ENCODE results near the gene ZNF528.
A peak's percentile ranks its signal among the peaks of the same experiment; 100 is the strongest.

The ZNF528 gene

DNA sequence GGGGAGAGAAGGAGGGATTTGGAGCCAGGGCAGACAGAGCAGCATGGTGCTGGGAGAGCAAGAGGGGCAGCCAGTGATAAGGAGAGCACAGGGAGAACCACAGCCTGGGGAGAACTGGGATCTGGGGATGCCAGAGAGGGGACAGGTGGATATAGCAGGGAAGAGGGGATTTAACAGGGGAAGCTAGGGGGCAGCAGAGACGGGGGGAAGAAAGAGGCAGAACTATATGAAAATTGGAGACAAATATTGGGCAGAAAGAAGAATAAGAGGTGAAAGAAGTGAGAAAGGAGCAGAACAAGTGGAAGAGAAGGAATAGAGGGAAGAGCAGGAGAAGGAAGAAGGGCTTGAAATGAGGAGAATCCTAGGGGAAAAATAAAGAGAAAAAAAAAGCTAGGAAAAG lies 6.5 kb upstream of the ZNF528 start:
- no peak for TF ChIP-seq CTCF (IDR thresholded peaks at IDR 0.05; ENCODE audit: low read depth, low read length, missing control alignments)
- H3K36me3 ChIP-seq (replicated peaks), result no peaks in the 10 kb centered on the region
- H3K4me3 ChIP-seq (ENCODE audit: low read depth, low read length), result no peak overlapping the region
- no peak for DNase-seq
- H3K27ac ChIP-seq, result no peak overlapping the region
- in situ Hi-C loops (cut with HindIII; ENCODE audit: low pct_ligation_motif_present, low sequenced_read_pairs), result no loop called here
- H3K27me3 ChIP-seq (replicated peaks), result no peaks in the 10 kb centered on the region

DNA sequence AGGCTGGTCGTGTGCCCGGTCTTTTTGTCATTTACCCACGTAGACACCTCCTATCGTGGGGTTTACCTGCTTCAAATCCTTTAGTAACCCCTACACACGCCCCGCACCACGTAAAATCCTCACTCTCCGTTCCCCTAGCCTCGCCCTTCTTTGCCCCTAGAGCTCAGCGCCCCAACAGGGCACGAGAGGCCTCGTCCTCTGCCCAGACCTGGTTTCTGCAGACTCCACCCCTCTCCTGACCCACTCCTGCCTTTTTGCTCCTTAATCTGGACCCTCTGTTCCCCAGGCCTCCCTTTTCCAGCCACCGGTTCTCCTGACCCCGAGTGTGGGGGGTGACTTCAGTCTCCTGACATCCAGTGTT lies 412 bp downstream of the ZNF528 start:
- H3K4me3 ChIP-seq (ENCODE audit: low read depth, low read length), result peak overlapping the region; percentile 82
- H3K27ac ChIP-seq, result peak overlapping the region; percentile 68
- peak; percentile 10 for TF ChIP-seq CTCF (IDR thresholded peaks at IDR 0.05; ENCODE audit: low read depth, low read length, missing control alignments)
- no peaks in the 10 kb centered on the region for H3K36me3 ChIP-seq (replicated peaks)
- H3K27me3 ChIP-seq (replicated peaks), result no peaks in the 10 kb centered on the region
- in situ Hi-C loops (cut with HindIII; ENCODE audit: low pct_ligation_motif_present, low sequenced_read_pairs), result no loop called here
- DNase-seq, result peak; percentile 3

DNA sequence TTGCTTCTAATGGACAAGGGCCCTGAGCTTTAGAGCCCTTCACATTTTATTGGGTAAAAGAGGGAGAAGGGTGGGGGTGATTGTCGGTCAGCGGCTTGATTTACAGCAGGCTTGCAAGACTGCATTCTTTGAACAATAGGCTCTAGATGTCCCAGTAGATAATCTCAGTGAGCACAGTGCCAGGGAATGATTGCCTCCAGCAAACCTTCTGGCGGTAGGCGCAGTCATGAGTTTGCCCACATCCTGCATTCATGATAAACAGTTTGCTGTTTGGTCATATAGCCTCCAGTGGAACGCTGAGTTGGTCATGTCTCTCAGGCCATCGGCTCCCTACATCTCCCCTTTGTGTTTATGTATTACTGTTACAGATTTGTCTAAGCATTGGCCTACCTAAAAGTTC lies 12.6 kb downstream of the ZNF528 start:
- DNase-seq, result no peak
- in situ Hi-C loops (cut with HindIII; ENCODE audit: low pct_ligation_motif_present, low sequenced_read_pairs), result no loop called here
- no peak overlapping the region for H3K4me3 ChIP-seq (ENCODE audit: low read depth, low read length)

GRCh38 chr19:52415711-52416110 lies 18.1 kb downstream of the ZNF528 start:
- H3K36me3 ChIP-seq (replicated peaks), result no peaks in the 10 kb centered on the region
- in situ Hi-C loops (cut with HindIII; ENCODE audit: low pct_ligation_motif_present, low sequenced_read_pairs), result no loop called here
- H3K27ac ChIP-seq, result no peak overlapping the region
- no peak for TF ChIP-seq CTCF (IDR thresholded peaks at IDR 0.05; ENCODE audit: low read depth, low read length, missing control alignments)
- H3K27me3 ChIP-seq (replicated peaks), result no peaks in the 10 kb centered on the region
- no peak for DNase-seq
- no peak overlapping the region for H3K4me3 ChIP-seq (ENCODE audit: low read depth, low read length)

More for the DNA sequence above, 12.6 kb downstream of the ZNF528 start:
- H3K27me3 ChIP-seq (replicated peaks), result no peaks in the 10 kb centered on the region
- peaks cover 32% of the 10 kb centered on the region for H3K36me3 ChIP-seq (replicated peaks)
- no peak overlapping the region for H3K27ac ChIP-seq
- no peak for TF ChIP-seq CTCF (IDR thresholded peaks at IDR 0.05; ENCODE audit: low read depth, low read length, missing control alignments)

GRCh38 chr19:52428937-52429336 lies 31.3 kb downstream of the ZNF528 start, which contains the start of gene ZNF534:
Gene ZNF534, plus strand, starts transcription at chr19:52429148. Its CDS starts 2,327 bp downstream, at chr19:52431475.
- in situ Hi-C loops (cut with HindIII; ENCODE audit: low pct_ligation_motif_present, low sequenced_read_pairs), result no loop called here
- no peak for DNase-seq
- H3K36me3 ChIP-seq (replicated peaks), result no peaks in the 10 kb centered on the region
- no peak within 1 kb of the TSS for H3K4me3 ChIP-seq (ENCODE audit: low read depth, low read length)
- H3K27me3 ChIP-seq (replicated peaks), result no peaks in the 10 kb centered on the region
- no peak within 1 kb of the TSS for H3K27ac ChIP-seq
- no peak for TF ChIP-seq CTCF (IDR thresholded peaks at IDR 0.05; ENCODE audit: low read depth, low read length, missing control alignments)

DNA sequence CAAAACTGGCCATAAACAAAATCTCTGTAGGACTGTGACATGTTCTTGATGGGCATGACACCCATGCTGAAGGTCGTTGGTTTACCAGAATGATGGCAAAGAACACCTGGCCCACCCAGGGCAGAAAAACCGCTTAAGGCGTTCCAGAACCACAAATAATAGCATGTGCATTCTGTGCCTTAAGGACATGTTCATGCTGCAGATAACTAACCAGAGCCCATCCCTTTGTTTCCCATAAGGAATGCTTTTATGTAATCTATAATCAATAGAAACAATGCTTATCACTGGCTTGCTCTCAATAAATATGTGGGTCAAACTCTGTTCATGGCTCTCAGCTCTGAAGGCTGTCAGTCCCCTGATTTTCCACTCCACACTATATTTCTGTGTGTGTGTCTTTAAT lies 44.5 kb downstream of the ZNF528 start:
- in situ Hi-C loops (cut with HindIII; ENCODE audit: low pct_ligation_motif_present, low sequenced_read_pairs), result no loop called here
- Histone ChIP-seq H3K36me3 (replicated peaks) (no peaks in the 10 kb centered on the region), H3K4me3 (ENCODE audit: low read depth, low read length) (no peak overlapping the region), H3K27ac (no peak overlapping the region), H3K27me3 (replicated peaks) (no peaks in the 10 kb centered on the region)
- no peak for DNase-seq
- TF ChIP-seq CTCF (IDR thresholded peaks at IDR 0.05; ENCODE audit: low read depth, low read length, missing control alignments), result no peak

Measured in brain microvascular endothelial cell (primary cell).